ENCODE data around the gene DPH1.

DPH1 gene

GRCh38 chr17:2064980-2065785, 35.2 kb downstream of the DPH1 start (continued):
- TF ChIP-seq SCRT1 (tag by site-specific recombination; IDR thresholded peaks at IDR 0.05; ENCODE audit: borderline replicate concordance) (no peak), ZNF600 (tag by site-specific recombination; IDR thresholded peaks at IDR 0.05) (peak; percentile 88), ZNF610 (tag by site-specific recombination; IDR thresholded peaks at IDR 0.05; ENCODE audit: borderline replicate concordance) (no peak), ZNF670 (tag by site-specific recombination; IDR thresholded peaks at IDR 0.05; ENCODE audit: low read depth) (no peak), ZNF513 (tag by site-specific recombination; IDR thresholded peaks at IDR 0.05) (peak; percentile 32; the same call in 1 of the 2 replicates), ZBTB11 (tag by site-specific recombination; conservative IDR thresholded peaks at IDR 0.05; ENCODE audit: low read depth) (no peak), ZNF626 (tag by site-specific recombination; IDR thresholded peaks at IDR 0.05) (no peak), ZNF2 (tag by site-specific recombination; IDR thresholded peaks at IDR 0.05) (peak; percentile 66; the same call in 1 of the 2 replicates), ZNF704 (tag by site-specific recombination; IDR thresholded peaks at IDR 0.05) (no peak), ZNF211 (tag by site-specific recombination; IDR thresholded peaks at IDR 0.05; ENCODE audit: low read depth) (no peak), IKZF3 (tag by site-specific recombination; IDR thresholded peaks at IDR 0.05) (no peak), ZNF776 (tag by site-specific recombination; IDR thresholded peaks at IDR 0.05; ENCODE audit: borderline replicate concordance) (no peak), REST (tag by site-specific recombination; IDR thresholded peaks at IDR 0.05) (no peak), ZNF548 (tag by site-specific recombination; IDR thresholded peaks at IDR 0.05) (no peak), TRIM28 (IDR thresholded peaks at IDR 0.05; ENCODE audit: borderline replicate concordance, low read length) (no peak), ZNF23 (tag by site-specific recombination; IDR thresholded peaks at IDR 0.05; ENCODE audit: borderline replicate concordance) (no peak), ZNF701 (tag by site-specific recombination; IDR thresholded peaks at IDR 0.05) (no peak), ZNF324 (tag by site-specific recombination; IDR thresholded peaks at IDR 0.05) (peak; percentile 73; the same call in 1 of the 2 replicates), KLF10 (tag by site-specific recombination; IDR thresholded peaks at IDR 0.05) (no peak)
- TF ChIP-seq, protein P1, sequence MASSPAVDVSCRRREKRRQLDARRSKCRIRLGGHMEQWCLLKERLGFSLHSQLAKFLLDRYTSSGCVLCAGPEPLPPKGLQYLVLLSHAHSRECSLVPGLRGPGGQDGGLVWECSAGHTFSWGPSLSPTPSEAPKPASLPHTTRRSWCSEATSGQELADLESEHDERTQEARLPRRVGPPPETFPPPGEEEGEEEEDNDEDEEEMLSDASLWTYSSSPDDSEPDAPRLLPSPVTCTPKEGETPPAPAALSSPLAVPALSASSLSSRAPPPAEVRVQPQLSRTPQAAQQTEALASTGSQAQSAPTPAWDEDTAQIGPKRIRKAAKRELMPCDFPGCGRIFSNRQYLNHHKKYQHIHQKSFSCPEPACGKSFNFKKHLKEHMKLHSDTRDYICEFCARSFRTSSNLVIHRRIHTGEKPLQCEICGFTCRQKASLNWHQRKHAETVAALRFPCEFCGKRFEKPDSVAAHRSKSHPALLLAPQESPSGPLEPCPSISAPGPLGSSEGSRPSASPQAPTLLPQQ (tag by site-specific recombination; IDR thresholded peaks at IDR 0.05) = no peak
- TF ChIP-seq, protein P2, sequence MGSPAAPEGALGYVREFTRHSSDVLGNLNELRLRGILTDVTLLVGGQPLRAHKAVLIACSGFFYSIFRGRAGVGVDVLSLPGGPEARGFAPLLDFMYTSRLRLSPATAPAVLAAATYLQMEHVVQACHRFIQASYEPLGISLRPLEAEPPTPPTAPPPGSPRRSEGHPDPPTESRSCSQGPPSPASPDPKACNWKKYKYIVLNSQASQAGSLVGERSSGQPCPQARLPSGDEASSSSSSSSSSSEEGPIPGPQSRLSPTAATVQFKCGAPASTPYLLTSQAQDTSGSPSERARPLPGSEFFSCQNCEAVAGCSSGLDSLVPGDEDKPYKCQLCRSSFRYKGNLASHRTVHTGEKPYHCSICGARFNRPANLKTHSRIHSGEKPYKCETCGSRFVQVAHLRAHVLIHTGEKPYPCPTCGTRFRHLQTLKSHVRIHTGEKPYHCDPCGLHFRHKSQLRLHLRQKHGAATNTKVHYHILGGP (tag by site-specific recombination; IDR thresholded peaks at IDR 0.05) = no peak
- TF ChIP-seq, protein P3, sequence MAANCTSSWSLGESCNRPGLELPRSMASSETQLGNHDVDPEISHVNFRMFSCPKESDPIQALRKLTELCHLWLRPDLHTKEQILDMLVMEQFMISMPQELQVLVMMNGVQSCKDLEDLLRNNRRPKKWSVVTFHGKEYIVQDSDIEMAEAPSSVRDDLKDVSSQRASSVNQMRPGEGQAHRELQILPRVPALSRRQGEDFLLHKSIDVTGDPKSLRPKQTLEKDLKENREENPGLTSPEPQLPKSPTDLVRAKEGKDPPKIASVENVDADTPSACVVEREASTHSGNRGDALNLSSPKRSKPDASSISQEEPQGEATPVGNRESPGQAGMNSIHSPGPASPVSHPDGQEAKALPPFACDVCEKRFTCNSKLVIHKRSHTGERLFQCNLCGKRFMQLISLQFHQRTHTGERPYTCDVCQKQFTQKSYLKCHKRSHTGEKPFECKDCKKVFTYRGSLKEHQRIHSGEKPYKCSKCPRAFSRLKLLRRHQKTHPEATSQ (tag by site-specific recombination; IDR thresholded peaks at IDR 0.05) = no peak
- TF ChIP-seq, protein P4, sequence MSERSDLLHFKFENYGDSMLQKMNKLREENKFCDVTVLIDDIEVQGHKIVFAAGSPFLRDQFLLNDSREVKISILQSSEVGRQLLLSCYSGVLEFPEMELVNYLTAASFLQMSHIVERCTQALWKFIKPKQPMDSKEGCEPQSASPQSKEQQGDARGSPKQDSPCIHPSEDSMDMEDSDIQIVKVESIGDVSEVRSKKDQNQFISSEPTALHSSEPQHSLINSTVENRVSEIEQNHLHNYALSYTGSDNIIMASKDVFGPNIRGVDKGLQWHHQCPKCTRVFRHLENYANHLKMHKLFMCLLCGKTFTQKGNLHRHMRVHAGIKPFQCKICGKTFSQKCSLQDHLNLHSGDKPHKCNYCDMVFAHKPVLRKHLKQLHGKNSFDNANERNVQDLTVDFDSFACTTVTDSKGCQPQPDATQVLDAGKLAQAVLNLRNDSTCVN (tag by site-specific recombination; optimal IDR thresholded peaks at IDR 0.05) = no peak

Data from HEK293 (cell line).